WTC11 (cell line): ENCODE data around the gene PROC. TPM values are rescaled to one million over a fixed set of nuclear protein-coding genes. Genes with fewer than 3 reads are reported as not detected.

Source experiments
- ATAC-seq: fragments of 200-7000 bp; cut with Tn5 transposase; 2 replicates; pipeline ENCODE4 v1.10.0; 2021; ENCODE audit warnings: mild to moderate bottlenecking, moderate library complexity
- CTCF ChIA-PET: fragments of 300-600 bp; sonication (Branson Sonifier 250); formaldehyde crosslinking; loops from one replicate; lab custom pipeline; 2021; ENCODE audit warnings: antibody characterized with exemption; lab: Charles Lee
- POLR2A ChIA-PET: fragments of 350-600 bp; sonication (Branson Sonifier 250); formaldehyde crosslinking; loops from one replicate; lab custom pipeline; 2021; ENCODE audit warnings: antibody characterized with exemption; lab: Charles Lee
- DNase-seq: peaks from one replicate; pipeline ENCODE4 v3.0.0; 2021; ENCODE audit warnings: low spot score
- H3K27ac Mint-ChIP-seq: 2 replicates; pipeline ENCODE4 v1.8.0; 2021; ENCODE audit warnings: mixed read lengths
- H3K27me3 Mint-ChIP-seq: 2 replicates; pipeline ENCODE4 v1.8.0; 2021; ENCODE audit warnings: low read depth, mild to moderate bottlenecking, moderate library complexity, mixed read lengths
- H3K36me3 Mint-ChIP-seq: 2 replicates; pipeline ENCODE4 v1.8.0; 2021; ENCODE audit warnings: mixed read lengths
- H3K4me1 Mint-ChIP-seq: 2 replicates; pipeline ENCODE4 v1.8.0; 2022; ENCODE audit warnings: mixed read lengths
- H3K4me3 Mint-ChIP-seq: 2 replicates; pipeline ENCODE4 v1.8.0; 2021; ENCODE audit warnings: mild to moderate bottlenecking, moderate library complexity, mixed read lengths
- H3K9me3 Mint-ChIP-seq: 2 replicates; pipeline ENCODE4 v1.8.0; 2021; ENCODE audit warnings: mixed read lengths
- CREB1 ChIP-seq: sonication (generic); formaldehyde crosslinking; IDR thresholded peaks from 2 replicates; pipeline ENCODE4 v1.8.0; 2023; ENCODE audit warnings: mild to moderate bottlenecking, missing genetic modification reagents
- ETV6 ChIP-seq: sonication (generic); formaldehyde crosslinking; IDR thresholded peaks from 2 replicates; pipeline ENCODE4 v1.8.1; 2022; ENCODE audit warnings: mild to moderate bottlenecking, missing genetic modification reagents
- FOXJ3 ChIP-seq: sonication (generic); formaldehyde crosslinking; IDR thresholded peaks from 2 replicates; pipeline ENCODE4 v1.9.0; 2021; ENCODE audit warnings: missing genetic modification reagents, mild to moderate bottlenecking, borderline replicate concordance
- OVOL2 ChIP-seq: fragments of 250-450 bp; sonication (Bioruptor Pico); IDR thresholded peaks from 2 replicates; pipeline ENCODE4 v1.9.0; 2021; ENCODE audit warnings: mild to moderate bottlenecking, borderline replicate concordance
- PRRX2 ChIP-seq: fragments of 250-450 bp; sonication (Bioruptor Pico); IDR thresholded peaks from 2 replicates; pipeline ENCODE4 v1.8.0; 2021; ENCODE audit warnings: mild to moderate bottlenecking
- RELA ChIP-seq: sonication (generic); formaldehyde crosslinking; IDR thresholded peaks from 2 replicates; pipeline ENCODE4 v1.8.1; 2022; ENCODE audit warnings: missing genetic modification reagents, mild to moderate bottlenecking, borderline replicate concordance
- ZNF121 ChIP-seq: sonication (generic); formaldehyde crosslinking; IDR thresholded peaks from 2 replicates; pipeline ENCODE4 v1.8.0; 2023; ENCODE audit warnings: missing genetic modification reagents
- ZNF219 ChIP-seq: sonication (generic); formaldehyde crosslinking; IDR thresholded peaks from 2 replicates; pipeline ENCODE4 v1.8.0; 2023; ENCODE audit warnings: missing genetic modification reagents, mild to moderate bottlenecking, borderline replicate concordance
- total RNA-seq: library from RNA; stranded (reverse); gene quantifications from 3 replicates; pipeline ENCODE4 v1.2.3, GENCODE V29; 2021
- TF ChIP-seq, protein P1 (sequence below): sonication (generic); formaldehyde crosslinking; IDR thresholded peaks from 2 replicates; pipeline ENCODE4 v1.8.0; 2022; ENCODE audit warnings: mild to moderate bottlenecking, missing genetic modification reagents
- TF ChIP-seq, protein P2 (sequence below): sonication (generic); formaldehyde crosslinking; IDR thresholded peaks from 2 replicates; pipeline ENCODE4 v1.8.0; 2022; ENCODE audit warnings: mild to moderate bottlenecking, missing genetic modification reagents
- TF ChIP-seq, protein P3 (sequence below): sonication (generic); formaldehyde crosslinking; IDR thresholded peaks from 2 replicates; pipeline ENCODE4 v1.8.1; 2023; ENCODE audit warnings: mild to moderate bottlenecking, missing genetic modification reagents
- TF ChIP-seq, protein P4 (sequence below): sonication (generic); formaldehyde crosslinking; IDR thresholded peaks from 2 replicates; pipeline ENCODE4 v1.8.1; 2022; ENCODE audit warnings: missing genetic modification reagents, borderline replicate concordance

The PROC gene
- total RNA-seq, 1 experiment from 2014 or later, result 0.59 TPM

DNA sequence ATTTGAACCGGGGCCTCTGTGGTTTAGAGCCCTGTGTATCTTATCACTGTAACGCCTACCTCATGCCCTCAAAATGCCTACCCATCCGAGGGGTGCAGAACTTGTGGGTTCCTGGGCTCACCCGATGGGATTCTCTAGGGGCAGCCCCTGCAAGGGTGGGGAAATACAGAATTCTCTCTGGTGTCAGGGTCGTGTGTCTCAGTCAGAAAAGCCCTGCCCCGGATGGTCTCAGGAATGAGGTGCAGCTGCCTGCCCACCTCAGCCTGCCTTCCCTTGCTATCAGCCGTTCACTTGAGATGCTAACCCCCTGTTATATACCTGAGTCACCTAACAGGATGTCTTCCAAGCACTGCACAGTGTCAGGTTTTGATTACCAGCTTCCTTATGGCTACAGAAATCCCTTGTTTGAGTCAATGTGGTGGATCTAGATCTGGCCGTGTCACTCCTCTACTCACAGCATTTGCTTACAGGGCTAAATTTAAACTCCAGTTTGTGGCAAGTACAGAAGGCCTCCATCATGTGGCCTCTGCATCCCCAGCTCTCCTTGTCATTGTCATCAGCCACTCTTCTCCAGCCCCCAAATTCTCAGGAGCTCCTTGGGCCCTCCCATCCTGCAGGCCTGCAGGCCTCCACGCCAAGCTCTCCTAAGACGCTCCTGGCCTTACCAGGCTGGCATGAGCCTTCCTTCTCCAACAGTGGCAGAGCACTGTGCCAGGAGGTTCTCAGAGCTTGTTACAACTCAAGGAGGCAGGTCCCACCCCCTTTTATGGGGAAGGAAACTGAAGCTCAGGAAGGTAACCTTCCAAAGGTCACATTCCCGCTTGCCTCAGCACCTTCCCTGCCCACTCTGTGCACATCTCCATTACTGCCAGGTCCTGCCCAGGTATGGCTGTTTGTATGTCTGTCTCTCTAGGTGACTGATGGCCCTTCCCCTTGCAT lies 16.2 kb upstream of the PROC start:
- no peak overlapping the region for H3K4me3 Mint-ChIP-seq
- H3K27me3 Mint-ChIP-seq, result no peaks in the 10 kb centered on the region; the same call in 1 of the 2 replicates
- H3K9me3 Mint-ChIP-seq, result no peaks in the 10 kb centered on the region
- peaks cover 18% of the 10 kb centered on the region for H3K4me1 Mint-ChIP-seq
- DNase-seq (no peak), ATAC-seq (no peak)
- peak overlapping the region; percentile 4; the same call in 1 of the 2 replicates for H3K27ac Mint-ChIP-seq
- POLR2A ChIA-PET, result no interaction called here
- CTCF ChIA-PET, result interaction anchor here (2.6 kb wide), 1 partner anchor 14 kb away, joined by 15 read pairs; no protein-coding TSS in a partner anchor
- H3K36me3 Mint-ChIP-seq, result no peaks in the 10 kb centered on the region
- TF ChIP-seq, protein P1, sequence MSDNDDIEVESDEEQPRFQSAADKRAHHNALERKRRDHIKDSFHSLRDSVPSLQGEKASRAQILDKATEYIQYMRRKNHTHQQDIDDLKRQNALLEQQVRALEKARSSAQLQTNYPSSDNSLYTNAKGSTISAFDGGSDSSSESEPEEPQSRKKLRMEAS (CRISPR knock-in tag), result no peak
- TF ChIP-seq, protein P2, sequence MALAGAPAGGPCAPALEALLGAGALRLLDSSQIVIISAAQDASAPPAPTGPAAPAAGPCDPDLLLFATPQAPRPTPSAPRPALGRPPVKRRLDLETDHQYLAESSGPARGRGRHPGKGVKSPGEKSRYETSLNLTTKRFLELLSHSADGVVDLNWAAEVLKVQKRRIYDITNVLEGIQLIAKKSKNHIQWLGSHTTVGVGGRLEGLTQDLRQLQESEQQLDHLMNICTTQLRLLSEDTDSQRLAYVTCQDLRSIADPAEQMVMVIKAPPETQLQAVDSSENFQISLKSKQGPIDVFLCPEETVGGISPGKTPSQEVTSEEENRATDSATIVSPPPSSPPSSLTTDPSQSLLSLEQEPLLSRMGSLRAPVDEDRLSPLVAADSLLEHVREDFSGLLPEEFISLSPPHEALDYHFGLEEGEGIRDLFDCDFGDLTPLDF (CRISPR knock-in tag), result no peak
- TF ChIP-seq, protein P3, sequence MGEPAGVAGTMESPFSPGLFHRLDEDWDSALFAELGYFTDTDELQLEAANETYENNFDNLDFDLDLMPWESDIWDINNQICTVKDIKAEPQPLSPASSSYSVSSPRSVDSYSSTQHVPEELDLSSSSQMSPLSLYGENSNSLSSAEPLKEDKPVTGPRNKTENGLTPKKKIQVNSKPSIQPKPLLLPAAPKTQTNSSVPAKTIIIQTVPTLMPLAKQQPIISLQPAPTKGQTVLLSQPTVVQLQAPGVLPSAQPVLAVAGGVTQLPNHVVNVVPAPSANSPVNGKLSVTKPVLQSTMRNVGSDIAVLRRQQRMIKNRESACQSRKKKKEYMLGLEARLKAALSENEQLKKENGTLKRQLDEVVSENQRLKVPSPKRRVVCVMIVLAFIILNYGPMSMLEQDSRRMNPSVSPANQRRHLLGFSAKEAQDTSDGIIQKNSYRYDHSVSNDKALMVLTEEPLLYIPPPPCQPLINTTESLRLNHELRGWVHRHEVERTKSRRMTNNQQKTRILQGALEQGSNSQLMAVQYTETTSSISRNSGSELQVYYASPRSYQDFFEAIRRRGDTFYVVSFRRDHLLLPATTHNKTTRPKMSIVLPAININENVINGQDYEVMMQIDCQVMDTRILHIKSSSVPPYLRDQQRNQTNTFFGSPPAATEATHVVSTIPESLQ (CRISPR knock-in tag), result no peak

DNA sequence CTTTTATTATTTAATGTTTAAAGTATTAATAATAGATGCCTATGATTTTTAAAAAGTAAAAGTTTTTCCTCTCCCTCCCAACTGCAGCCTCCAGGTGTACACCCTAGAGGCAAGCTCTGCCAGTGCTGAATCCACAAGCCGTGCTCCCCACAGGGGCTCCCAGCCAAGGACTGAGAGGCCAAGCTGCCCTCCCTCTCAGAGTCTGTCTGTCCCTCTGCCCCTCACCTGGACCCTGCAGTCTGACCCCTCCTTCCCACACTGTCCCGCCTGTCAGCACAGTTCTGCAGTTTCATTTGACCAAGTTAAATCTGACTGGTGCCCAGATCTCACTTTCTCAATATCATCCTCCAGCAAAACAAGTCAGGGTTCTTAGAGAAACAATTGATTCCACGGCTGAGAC lies 14.8 kb upstream of the PROC start:
- Mint-ChIP-seq H3K36me3 (no peaks in the 10 kb centered on the region), H3K27ac (no peak overlapping the region), H3K9me3 (no peaks in the 10 kb centered on the region), H3K27me3 (no peaks in the 10 kb centered on the region; the same call in 1 of the 2 replicates), H3K4me1 (peaks cover 22% of the 10 kb centered on the region), H3K4me3 (no peak overlapping the region)
- DNase-seq (no peak), ATAC-seq (no peak)
- POLR2A ChIA-PET, result no interaction called here
- CTCF ChIA-PET, result no interaction called here
- peak; percentile 77 for TF ChIP-seq ZNF121 (CRISPR knock-in tag)
- TF ChIP-seq PRRX2, result no peak

DNA sequence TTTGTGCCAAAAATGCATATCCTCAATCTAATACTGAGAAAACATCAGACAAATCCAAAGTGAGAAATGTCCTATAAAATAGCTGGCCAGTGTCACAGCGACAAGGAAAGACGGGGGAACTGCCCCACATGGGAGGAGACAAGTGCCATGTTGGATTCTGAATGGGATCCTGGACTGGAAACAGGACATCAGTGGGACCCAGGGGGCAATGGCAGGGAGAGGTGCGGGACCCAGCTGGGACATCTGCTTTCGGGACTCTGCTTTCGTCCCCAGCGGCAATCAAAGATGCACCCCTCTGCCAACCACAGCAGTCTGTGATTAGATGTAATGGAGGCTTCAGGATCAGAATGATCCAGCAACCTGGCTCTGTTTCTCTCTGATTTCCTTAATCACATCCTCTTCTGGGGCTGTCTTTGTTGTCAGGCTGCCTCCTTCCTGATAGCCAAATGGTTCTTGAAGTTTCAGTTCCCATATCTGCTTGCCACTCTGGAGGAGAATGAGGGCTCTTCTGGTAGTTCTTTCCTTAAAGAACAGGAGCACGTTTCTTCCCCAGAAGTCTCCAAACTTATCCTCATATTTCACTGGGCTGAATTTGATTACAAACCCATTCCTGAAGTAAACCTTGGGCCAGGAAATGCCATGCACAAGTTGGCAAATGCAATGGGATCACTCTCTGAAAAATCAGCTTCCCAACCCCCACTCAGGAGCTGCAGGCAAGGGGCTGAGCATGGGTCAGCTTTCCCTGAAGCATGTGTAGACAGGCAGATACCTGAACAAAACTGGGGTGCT lies 13.6 kb upstream of the PROC start:
- no peak overlapping the region for H3K4me3 Mint-ChIP-seq
- CTCF ChIA-PET, result interaction anchor here (1.2 kb wide), 1 partner anchor 11 kb away, joined by 6 read pairs; no protein-coding TSS in a partner anchor
- no peaks in the 10 kb centered on the region for H3K36me3 Mint-ChIP-seq
- no peaks in the 10 kb centered on the region for H3K9me3 Mint-ChIP-seq
- DNase-seq, result no peak
- TF ChIP-seq ETV6 (CRISPR knock-in tag) (no peak), RELA (CRISPR knock-in tag) (no peak), FOXJ3 (CRISPR knock-in tag) (no peak), CREB1 (CRISPR knock-in tag) (no peak), OVOL2 (CRISPR knock-in tag) (no peak), ZNF219 (no peak)
- TF ChIP-seq, protein P4, sequence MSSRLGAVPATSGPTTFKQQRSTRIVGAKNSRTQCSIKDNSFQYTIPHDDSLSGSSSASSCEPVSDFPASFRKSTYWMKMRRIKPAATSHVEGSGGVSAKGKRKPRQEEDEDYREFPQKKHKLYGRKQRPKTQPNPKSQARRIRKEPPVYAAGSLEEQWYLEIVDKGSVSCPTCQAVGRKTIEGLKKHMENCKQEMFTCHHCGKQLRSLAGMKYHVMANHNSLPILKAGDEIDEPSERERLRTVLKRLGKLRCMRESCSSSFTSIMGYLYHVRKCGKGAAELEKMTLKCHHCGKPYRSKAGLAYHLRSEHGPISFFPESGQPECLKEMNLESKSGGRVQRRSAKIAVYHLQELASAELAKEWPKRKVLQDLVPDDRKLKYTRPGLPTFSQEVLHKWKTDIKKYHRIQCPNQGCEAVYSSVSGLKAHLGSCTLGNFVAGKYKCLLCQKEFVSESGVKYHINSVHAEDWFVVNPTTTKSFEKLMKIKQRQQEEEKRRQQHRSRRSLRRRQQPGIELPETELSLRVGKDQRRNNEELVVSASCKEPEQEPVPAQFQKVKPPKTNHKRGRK (CRISPR knock-in tag), result no peak
- peaks cover 22% of the 10 kb centered on the region for H3K4me1 Mint-ChIP-seq
- POLR2A ChIA-PET, result no interaction called here
- H3K27me3 Mint-ChIP-seq, result no peaks in the 10 kb centered on the region
- no peak overlapping the region for H3K27ac Mint-ChIP-seq
- no peak for ATAC-seq
